HG03378 (cell line): ENCODE measurements around the gene CCNY.

Experiments used
- ATAC-seq: cut with Tn5 transposase; IDR thresholded peaks from one replicate; pipeline ENCODE4 v1.9.1; 2021; ENCODE audit warnings: mild to moderate bottlenecking, moderate library complexity; ENCODE audit not compliant: unreplicated experiment

Gene CCNY

DNA sequence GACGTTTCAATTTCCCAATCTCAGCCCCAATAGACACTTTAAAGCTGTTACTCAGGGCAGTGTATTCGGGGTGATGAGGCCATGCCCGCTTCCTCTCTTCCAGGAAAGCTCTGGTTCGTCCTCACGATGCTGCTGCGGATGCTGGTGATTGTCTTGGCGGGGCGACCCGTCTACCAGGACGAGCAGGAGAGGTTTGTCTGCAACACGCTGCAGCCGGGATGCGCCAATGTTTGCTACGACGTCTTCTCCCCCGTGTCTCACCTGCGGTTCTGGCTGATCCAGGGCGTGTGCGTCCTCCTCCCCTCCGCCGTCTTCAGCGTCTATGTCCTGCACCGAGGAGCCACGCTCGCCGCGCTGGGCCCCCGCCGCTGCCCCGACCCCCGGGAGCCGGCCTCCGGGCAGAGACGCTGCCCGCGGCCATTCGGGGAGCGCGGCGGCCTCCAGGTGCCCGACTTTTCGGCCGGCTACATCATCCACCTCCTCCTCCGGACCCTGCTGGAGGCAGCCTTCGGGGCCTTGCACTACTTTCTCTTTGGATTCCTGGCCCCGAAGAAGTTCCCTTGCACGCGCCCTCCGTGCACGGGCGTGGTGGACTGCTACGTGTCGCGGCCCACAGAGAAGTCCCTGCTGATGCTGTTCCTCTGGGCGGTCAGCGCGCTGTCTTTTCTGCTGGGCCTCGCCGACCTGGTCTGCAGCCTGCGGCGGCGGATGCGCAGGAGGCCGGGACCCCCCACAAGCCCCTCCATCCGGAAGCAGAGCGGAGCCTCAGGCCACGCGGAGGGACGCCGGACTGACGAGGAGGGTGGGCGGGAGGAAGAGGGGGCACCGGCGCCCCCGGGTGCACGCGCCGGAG lies 271.4 kb downstream of the CCNY start:
- ATAC-seq: no peak

DNA sequence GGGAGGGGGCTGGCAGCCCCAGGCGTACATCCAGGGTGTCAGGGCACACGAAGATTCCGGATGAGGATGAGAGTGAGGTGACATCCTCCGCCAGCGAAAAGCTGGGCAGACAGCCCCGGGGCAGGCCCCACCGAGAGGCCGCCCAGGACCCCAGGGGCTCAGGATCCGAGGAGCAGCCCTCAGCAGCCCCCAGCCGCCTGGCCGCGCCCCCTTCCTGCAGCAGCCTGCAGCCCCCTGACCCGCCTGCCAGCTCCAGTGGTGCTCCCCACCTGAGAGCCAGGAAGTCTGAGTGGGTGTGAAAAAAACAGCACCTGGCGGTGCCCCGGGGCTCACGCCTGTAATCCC lies 272.0 kb downstream of the CCNY start:
- no peak for ATAC-seq

DNA sequence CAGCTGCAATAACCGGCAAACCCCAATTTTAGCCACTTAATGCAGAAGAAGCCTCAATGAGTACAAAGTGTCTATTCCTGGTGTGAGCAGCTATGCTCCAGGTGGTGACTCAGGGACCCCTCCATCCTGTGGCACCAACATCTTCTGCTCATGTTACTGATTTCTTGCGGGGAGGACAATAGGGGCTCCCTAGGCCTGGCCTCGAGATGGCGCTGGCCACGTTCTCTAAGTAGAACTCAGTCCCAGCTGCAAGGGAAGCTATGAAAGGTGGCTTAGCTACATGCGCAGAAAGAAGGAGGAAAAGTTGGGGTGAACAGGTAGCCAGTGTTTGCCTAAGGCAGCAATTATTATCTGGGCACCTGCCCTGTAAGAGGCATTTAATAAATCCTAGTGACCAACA lies 275.4 kb downstream of the CCNY start:
- ATAC-seq: no peak

DNA sequence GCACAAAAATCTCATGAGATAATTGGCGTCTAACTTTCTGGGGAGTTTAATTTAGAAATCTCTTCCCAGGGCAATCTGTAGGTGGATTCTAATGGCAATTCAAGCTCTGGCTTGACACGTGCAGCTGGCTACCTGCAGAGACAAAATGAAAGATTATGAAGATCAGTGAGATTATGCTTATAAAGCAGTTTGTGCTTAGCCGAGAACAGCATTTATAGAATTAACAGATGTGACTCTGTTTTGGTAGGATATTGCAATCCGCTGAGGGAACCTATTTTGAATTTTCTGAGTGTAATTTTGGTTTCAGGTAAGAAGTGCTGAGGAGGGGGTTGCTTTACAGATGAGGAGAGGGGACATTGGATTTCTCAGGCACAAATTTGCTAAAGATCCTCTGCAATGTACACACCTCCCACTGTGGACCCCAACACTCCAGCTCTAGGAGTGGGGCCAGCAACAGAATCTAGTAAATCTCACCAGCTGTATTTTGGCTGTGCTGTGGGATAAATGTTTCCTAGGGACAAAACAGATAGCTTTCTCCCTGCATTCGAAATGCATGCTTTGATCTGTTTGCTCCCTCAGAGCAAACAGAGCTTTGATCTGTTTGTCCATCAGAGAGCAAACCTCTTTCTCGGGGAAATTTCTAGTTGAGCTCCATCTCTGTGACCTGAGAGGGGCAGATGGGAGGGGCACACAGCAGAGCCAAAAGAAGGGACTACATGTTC lies 276.2 kb downstream of the CCNY start:
- ATAC-seq: no peak

DNA sequence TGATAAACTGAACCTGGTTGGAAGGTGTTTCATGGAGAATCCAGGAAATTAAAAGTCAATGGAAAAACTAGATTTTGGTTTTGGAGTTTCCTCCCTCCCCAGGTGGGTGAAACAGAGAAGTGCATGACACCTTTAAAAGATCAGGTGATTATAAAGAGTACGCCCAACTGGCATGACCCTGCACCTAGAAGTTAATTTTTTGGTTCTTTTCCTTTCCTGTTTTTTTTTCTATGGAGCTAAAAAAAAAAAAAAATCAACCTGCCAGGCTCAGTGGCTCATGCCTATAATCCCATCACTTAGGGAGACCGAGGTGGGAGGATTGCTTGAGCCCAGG lies 276.8 kb downstream of the CCNY start:
- ATAC-seq: no peak

DNA sequence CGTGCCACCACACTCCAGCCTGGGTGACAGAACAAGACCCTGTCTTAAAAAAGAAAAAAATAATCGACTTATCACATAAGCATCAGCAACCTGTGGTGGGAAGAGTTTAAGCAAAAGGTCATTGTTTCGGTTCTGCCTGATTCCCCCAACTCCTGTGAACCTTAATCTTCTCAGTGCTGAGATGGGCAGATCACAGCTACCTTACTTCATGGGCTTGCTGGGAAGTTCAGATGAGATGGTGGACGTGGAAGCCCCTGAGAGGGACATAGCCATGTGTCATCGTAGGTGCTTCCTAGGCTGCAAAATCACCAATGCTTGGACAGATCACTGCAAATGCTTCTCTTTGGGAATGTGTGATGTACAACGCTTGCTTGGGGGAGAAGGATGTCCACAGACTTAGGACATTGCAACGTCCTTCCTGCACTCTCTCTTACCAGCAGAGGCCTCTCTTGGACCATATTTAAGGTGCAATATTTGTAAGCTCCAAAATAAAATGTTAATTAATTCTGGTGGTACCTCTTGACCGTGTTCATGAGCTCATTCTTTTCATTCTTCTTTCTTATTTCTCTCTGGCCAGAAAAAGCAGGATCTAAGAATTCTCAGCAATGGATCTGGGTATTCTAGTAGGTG lies 277.4 kb downstream of the CCNY start:
- no peak for ATAC-seq

DNA sequence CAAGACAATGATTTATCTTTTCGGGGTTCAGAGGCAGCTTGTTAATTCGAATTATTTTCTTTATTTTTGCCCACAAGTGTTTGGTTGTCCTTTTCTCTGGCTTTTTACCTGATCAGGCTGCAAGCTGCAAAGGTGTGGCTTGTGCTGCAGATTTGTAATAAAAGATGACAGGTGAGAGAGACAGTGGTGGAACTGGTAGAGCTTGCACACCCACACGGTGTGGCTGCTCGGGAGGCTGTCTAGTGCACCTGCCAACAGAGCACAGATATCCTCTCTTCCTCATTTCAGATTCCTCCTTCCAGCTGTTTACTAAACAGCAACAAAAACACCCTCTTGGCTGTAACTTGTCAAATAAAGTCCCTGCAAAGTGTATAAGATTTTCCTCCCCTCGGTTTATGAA lies 278.0 kb downstream of the CCNY start:
- no peak for ATAC-seq
